Measurements from ENCODE around the gene PLEKHD1.

- no peak for TF ChIP-seq YY1 (IDR thresholded peaks at IDR 0.05)
- TF ChIP-seq CTCF (IDR thresholded peaks at IDR 0.05; ENCODE audit: low read depth, low read length, missing input control), result no peak
- TF ChIP-seq EGR1 (IDR thresholded peaks at IDR 0.05; ENCODE audit: low read depth in 2 of 2), result no peak
- no peak for TF ChIP-seq RXRA (IDR thresholded peaks at IDR 0.05)
Measured at GRCh38 chr14:69522026-69522425, 37.5 kb downstream of the PLEKHD1 start.

Data from liver (tissue), 3 donors.